ENCODE results near the gene SRGAP1.

- no peak for TF ChIP-seq POLR2A (IDR thresholded peaks at IDR 0.05)
- no peak for TF ChIP-seq CTCF (IDR thresholded peaks at IDR 0.05)
Measured at GRCh38 chr12:63841011-63841410, 3.5 kb upstream of the SRGAP1 start.
